Measurements from ENCODE around the gene HEPH. TPM values are rescaled to one million over a fixed set of nuclear protein-coding genes. Genes with fewer than 3 reads are reported as not detected.

The HEPH gene
- total and polyA plus RNA-seq, 9 of the 15 experiments (the other 6 are each of a cell fraction or from before 2014, with no cell fraction given), result 22.4 to 67.6 (median 42.9) TPM

- TF ChIP-seq ZNF609 (CRISPR knock-in tag; IDR thresholded peaks at IDR 0.05; ENCODE audit: borderline replicate concordance) (no peak), ZNF324 (CRISPR knock-in tag; IDR thresholded peaks at IDR 0.05) (no peak), TARDBP (IDR thresholded peaks at IDR 0.05) (0 out of 2 replicates have a peak, but pooled peaks have one; percentile 21), KAT7 (CRISPR knock-in tag; IDR thresholded peaks at IDR 0.05; ENCODE audit: borderline replicate concordance) (no peak), ZNF76 (CRISPR knock-in tag; IDR thresholded peaks at IDR 0.05; ENCODE audit: borderline replicate concordance) (no peak), SAFB2 (IDR thresholded peaks at IDR 0.05; ENCODE audit: borderline replicate concordance, low read depth, low read length, severe bottlenecking) (no peak), ZNF766 (CRISPR knock-in tag; conservative IDR thresholded peaks at IDR 0.05) (peak; percentile 76), HMGXB4 (CRISPR knock-in tag; IDR thresholded peaks at IDR 0.05) (no peak), STAT6 (CRISPR knock-in tag; IDR thresholded peaks at IDR 0.05) (no peak), CXXC5 (CRISPR knock-in tag; IDR thresholded peaks at IDR 0.05) (peak; percentile 26; the same call in 1 of the 2 replicates), ZNF24 (IDR thresholded peaks at IDR 0.05) (no peak), ZNF561 (CRISPR knock-in tag; conservative IDR thresholded peaks at IDR 0.05) (no peak)
- TF ChIP-seq, protein P1, sequence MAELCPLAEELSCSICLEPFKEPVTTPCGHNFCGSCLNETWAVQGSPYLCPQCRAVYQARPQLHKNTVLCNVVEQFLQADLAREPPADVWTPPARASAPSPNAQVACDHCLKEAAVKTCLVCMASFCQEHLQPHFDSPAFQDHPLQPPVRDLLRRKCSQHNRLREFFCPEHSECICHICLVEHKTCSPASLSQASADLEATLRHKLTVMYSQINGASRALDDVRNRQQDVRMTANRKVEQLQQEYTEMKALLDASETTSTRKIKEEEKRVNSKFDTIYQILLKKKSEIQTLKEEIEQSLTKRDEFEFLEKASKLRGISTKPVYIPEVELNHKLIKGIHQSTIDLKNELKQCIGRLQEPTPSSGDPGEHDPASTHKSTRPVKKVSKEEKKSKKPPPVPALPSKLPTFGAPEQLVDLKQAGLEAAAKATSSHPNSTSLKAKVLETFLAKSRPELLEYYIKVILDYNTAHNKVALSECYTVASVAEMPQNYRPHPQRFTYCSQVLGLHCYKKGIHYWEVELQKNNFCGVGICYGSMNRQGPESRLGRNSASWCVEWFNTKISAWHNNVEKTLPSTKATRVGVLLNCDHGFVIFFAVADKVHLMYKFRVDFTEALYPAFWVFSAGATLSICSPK (IDR thresholded peaks at IDR 0.05; ENCODE audit: borderline replicate concordance), result no peak
- TF ChIP-seq, protein P2, sequence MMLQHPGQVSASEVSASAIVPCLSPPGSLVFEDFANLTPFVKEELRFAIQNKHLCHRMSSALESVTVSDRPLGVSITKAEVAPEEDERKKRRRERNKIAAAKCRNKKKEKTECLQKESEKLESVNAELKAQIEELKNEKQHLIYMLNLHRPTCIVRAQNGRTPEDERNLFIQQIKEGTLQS (IDR thresholded peaks at IDR 0.05), result peak; percentile 16; the same call in 1 of the 2 replicates
- TF ChIP-seq, protein P2 (CRISPR knock-in tag; conservative IDR thresholded peaks at IDR 0.05), result no peak
These were observed at the start of gene HEPH (continued) for GRCh38 chrX:66163849-66164411.
